Fibroblast of mammary gland (primary cell): ENCODE results near the gene ODF2L.

Source experiments
- DNase-seq: peaks from one replicate; pipeline ENCODE4 v3.0.0-alpha.2; 2010; ENCODE audit warnings: low read depth
- H3K4me3 ChIP-seq: 2 replicates; pipeline ENCODE4 v1.5.1; 2011; ENCODE audit warnings: low read depth, mild to moderate bottlenecking, low read length, moderate library complexity; ENCODE audit not compliant: control insufficient read depth
- CTCF ChIP-seq: conservative IDR thresholded peaks from 2 replicates; pipeline ENCODE4 v1.5.1; 2011; ENCODE audit warnings: low read depth, low read length, inconsistent platforms; ENCODE audit not compliant: control insufficient read depth, insufficient read depth

ODF2L gene

DNA sequence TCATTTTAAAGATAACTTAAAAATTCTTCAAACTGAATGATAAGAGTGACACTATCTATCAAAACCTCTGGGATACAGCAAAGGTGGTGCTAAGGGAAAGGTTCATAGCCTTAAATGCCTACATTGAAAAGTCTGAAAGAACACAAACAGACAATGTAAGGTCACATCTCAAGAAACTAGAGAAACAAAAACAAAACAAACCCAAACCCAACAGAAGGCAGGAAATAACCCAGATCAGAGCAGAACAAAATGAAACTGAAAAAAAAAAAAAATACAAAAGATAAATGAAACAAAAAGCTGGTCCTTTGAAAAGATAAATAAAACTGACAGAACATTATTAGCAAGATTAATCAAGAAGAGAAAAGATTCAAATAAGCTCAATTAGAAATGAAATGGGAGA lies 6.8 kb downstream of the ODF2L start:
- no peak for DNase-seq
- TF ChIP-seq CTCF = no peak
- no peak overlapping the region for H3K4me3 ChIP-seq

DNA sequence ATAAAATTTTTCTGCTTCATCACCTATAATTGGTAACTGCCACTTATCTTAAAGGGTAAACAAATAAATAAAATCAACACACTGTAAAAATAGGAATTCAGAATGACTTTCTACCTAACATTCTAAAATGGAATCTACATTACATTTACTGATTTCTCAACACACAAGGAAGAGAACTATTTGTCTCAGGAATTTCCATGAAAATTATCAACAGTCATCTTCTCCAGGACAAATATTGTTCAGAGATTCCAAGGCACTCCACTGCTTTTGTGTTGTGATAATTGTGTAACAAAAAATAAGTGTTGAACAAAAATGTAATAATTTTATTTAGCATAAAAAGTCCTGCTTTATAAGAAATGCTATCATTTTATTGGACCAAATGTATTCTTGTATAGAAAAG lies 7.3 kb downstream of the ODF2L start:
- TF ChIP-seq CTCF = no peak
- H3K4me3 ChIP-seq = no peak overlapping the region
- no peak for DNase-seq

- no peak overlapping the region for H3K4me3 ChIP-seq
- DNase-seq = no peak
- TF ChIP-seq CTCF = no peak
Observed at GRCh38 chr1:86387916-86388627, 8.1 kb downstream of the ODF2L start.

- DNase-seq = peak; percentile 19
- no peak overlapping the region for H3K4me3 ChIP-seq
- TF ChIP-seq CTCF = no peak
Observed at GRCh38 chr1:86382878-86383277, 13.2 kb downstream of the ODF2L start.

GRCh38 chr1:86381223-86381622 lies 14.9 kb downstream of the ODF2L start:
- no peak for TF ChIP-seq CTCF
- no peak overlapping the region for H3K4me3 ChIP-seq
- DNase-seq = no peak

DNA sequence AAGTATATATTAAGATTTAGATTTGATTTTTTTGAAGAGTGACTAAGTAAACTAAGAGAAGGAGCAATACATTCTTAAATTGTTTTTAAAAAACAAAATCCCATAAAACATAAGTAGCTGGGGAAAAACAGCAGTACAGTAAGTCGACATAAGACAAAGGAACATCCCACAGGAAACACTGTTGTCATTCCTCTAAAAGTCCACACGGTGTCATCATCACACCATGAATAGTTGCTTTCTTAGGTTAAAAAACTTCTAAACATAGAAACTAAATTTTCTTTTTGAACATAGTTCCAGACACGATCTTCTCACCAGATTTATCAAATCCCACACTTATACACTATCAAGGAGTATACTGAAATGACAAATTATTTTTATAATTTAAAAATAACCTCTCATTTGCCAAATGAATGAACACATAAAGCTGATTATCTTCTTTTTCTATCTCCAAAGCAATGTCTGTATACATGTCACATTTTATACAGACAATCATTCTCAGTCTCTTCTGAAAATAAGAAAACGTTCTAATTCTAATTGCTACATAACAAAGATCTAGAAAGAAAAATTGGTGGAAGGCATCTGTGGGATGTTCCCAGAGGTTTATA lies 15.8 kb downstream of the ODF2L start:
- no peak overlapping the region for H3K4me3 ChIP-seq
- peak; percentile 90 for DNase-seq
- TF ChIP-seq CTCF = peak; percentile 81
